Lung (tissue), 12 donors: ENCODE data around the gene RASSF10. TPM values are rescaled to one million over a fixed set of nuclear protein-coding genes. Genes with fewer than 3 reads are reported as not detected.

Source experiments
- ATAC-seq: fragments of 200-7000 bp; cut with Tn5 transposase; one replicate; pipeline ENCODE4 v1.9.1; 2020; ENCODE audit warnings: moderate number of reproducible peaks; ENCODE audit not compliant: insufficient read depth, low FRiP score
- DNase-seq, 3 donors: peaks; one replicate each; pipeline ENCODE4 v3.0.0-alpha.2; 2013 to 2017
- H3K27ac ChIP-seq, 2 donors: one replicate each; pipeline ENCODE4 v1.5.1; 2013; ENCODE audit warnings: mild to moderate bottlenecking in 2 of 2, moderate library complexity in 2 of 2, control low read depth in 1 of 2, inconsistent platforms in 1 of 2, low read depth in 1 of 2, low read length in 1 of 2
- H3K27me3 ChIP-seq, 3 donors: one replicate each; pipeline ENCODE4 v1.5.1; 2013; ENCODE audit warnings: low read length in 2 of 3; ENCODE audit not compliant: control insufficient read depth in 3 of 3, insufficient read depth in 3 of 3
- H3K36me3 ChIP-seq, 4 donors: one replicate each; pipeline ENCODE4 v1.5.1; 2013; ENCODE audit warnings: low read length in 4 of 4, mild to moderate bottlenecking in 1 of 4, moderate library complexity in 1 of 4; ENCODE audit not compliant: control insufficient read depth in 4 of 4, insufficient read depth in 4 of 4
- H3K4me1 ChIP-seq, 5 donors: one replicate each; pipeline ENCODE4 v1.5.1; 2013; ENCODE audit warnings: low read length in 5 of 5, mild to moderate bottlenecking in 2 of 5, moderate library complexity in 1 of 5; ENCODE audit not compliant: control insufficient read depth in 5 of 5, insufficient read depth in 5 of 5
- H3K4me3 ChIP-seq: one replicate; pipeline ENCODE4 v1.5.1; 2013; ENCODE audit warnings: mild to moderate bottlenecking, control low read depth, moderate library complexity
- H3K9ac ChIP-seq, 2 donors: one replicate each; pipeline ENCODE4 v1.5.1; 2013; ENCODE audit warnings: low read length in 2 of 2, control low read depth in 1 of 2; ENCODE audit not compliant: insufficient read depth in 1 of 2
- H3K9me3 ChIP-seq, 4 donors: one replicate each; pipeline ENCODE4 v1.5.1; 2013; ENCODE audit warnings: low read length in 3 of 4, mild to moderate bottlenecking in 1 of 4, moderate library complexity in 1 of 4; ENCODE audit not compliant: control insufficient read depth in 4 of 4, insufficient read depth in 3 of 4
- WGBS, 2 donors: extraction: QIAGEN DNeasy Blood & Tissue Kit; methylation state at CpG; one replicate each; pipeline ENCODE4 v1.1.7; 2013; 5-methylcytosine and 5-hydroxymethylcytosine counted together
- polyA plus RNA-seq, 2 donors: library from polyadenylated mRNA; stranded (reverse); fragments of 200-250 nt; gene quantifications; one replicate each; pipeline ENCODE4 v1.2.1, GENCODE V29; 2013
- total RNA-seq, 2 donors: library from RNA; depleted of rRNA in 1 of 2; stranded (reverse); fragments of >200 nt in 1 of 2; gene quantifications; one replicate each; pipeline ENCODE4 v1.2.1, GENCODE V29; 2014 to 2021
- TF ChIP-seq, protein P1 (sequence below): IDR thresholded peaks from 2 replicates; pipeline ENCODE4 v1.5.1; 2012; ENCODE audit warnings: mild to moderate bottlenecking; ENCODE audit errors: control extremely low read depth, extremely low read depth
- donor health status: control.
- donor health status: control.
- donor health status: Bipolar disorder and iron deficiency.
- donor health status: healthy.
- donor health status: DM: yes; HTN: yes; CAD: no.

RASSF10 gene
- total and polyA plus RNA-seq, 4 donors: 1.7 to 12.2 (median 6.1) TPM

DNA sequence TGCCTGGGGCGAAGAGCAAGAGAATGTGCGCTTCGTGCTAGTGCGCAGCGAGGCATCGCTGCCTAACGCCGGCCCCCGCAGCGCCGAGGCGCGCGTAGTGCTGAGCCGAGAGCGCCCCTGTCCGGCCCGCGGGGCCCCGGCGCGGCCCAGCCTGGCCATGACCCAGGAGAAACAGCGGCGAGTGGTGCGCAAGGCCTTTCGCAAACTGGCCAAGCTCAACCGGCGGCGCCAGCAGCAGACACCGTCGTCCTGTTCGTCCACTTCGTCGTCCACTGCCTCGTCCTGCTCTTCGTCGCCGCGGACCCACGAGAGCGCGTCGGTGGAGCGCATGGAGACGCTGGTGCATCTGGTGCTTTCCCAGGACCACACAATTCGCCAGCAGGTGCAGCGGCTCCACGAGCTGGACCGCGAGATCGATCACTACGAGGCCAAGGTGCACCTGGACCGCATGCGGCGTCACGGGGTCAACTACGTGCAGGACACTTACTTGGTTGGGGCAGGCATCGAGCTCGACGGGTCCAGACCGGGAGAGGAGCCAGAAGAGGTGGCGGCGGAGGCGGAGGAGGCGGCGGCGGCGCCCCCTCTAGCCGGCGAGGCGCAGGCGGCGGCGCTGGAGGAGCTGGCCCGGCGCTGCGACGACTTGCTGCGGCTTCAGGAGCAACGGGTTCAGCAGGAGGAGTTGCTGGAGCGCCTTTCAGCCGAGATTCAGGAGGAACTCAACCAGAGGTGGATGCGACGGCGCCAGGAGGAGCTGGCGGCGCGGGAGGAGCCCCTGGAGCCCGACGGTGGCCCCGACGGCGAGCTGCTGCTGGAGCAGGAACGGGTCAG is 1.0 kb downstream of the RASSF10 start:
- DNase-seq: peak in 2 of 3 donors; percentile 21 to 29
- TF ChIP-seq, protein P1, sequence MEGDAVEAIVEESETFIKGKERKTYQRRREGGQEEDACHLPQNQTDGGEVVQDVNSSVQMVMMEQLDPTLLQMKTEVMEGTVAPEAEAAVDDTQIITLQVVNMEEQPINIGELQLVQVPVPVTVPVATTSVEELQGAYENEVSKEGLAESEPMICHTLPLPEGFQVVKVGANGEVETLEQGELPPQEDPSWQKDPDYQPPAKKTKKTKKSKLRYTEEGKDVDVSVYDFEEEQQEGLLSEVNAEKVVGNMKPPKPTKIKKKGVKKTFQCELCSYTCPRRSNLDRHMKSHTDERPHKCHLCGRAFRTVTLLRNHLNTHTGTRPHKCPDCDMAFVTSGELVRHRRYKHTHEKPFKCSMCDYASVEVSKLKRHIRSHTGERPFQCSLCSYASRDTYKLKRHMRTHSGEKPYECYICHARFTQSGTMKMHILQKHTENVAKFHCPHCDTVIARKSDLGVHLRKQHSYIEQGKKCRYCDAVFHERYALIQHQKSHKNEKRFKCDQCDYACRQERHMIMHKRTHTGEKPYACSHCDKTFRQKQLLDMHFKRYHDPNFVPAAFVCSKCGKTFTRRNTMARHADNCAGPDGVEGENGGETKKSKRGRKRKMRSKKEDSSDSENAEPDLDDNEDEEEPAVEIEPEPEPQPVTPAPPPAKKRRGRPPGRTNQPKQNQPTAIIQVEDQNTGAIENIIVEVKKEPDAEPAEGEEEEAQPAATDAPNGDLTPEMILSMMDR: no peak
- Histone ChIP-seq H3K4me1 (peaks cover 0 to 30% (median 6%) of the 10 kb centered on the region in 5 donors), H3K36me3 (no peaks in the 10 kb centered on the region), H3K27me3 (peaks cover 3 to 71% (median 65%) of the 10 kb centered on the region in 3 donors), H3K9ac (no peak overlapping the region), H3K4me3 (no peak overlapping the region), H3K27ac (no peak overlapping the region), H3K9me3 (peaks cover 0 to 9% (median 1%) of the 10 kb centered on the region in 4 donors)
- peak; percentile 12 for ATAC-seq
- 1 to 3% methylated on average over 94 of the region's 94 CpGs for WGBS, 2 donors

DNA sequence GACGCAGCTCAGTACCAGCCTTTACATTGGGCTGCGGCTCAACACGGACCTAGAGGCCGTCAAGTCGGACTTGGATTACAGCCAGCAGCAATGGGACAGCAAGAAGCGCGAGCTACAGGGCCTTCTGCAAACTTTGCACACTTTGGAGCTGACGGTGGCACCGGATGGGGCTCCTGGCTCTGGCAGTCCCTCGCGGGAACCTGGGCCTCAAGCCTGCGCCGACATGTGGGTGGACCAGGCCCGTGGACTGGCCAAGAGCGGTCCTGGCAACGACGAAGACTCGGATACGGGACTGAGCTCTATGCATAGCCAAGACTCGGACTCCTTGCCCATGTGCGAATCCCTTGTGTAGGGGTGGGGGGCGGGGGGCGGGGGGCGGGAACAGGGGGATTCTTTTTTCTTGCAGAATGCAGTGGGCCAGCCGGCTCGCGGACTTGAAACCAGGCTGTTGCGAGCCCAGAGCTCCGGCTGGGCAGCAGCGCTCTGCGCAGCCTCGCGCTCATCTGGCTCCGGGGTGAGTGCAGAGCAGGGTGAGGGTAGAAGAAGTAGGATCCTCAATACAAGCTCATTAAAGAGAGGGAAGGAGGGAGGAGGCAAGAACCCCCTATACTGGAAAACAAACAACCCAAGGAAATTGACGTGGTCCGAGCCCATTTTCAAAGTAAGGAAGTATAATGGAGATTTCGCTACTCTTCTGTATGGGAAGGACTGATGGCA is 1.8 kb downstream of the RASSF10 start:
- 5 to 6% methylated on average over 35 to 37 of the region's 37 CpGs for WGBS, 2 donors
- H3K27ac ChIP-seq: no peak overlapping the region
- no peak overlapping the region for H3K9ac ChIP-seq

DNA sequence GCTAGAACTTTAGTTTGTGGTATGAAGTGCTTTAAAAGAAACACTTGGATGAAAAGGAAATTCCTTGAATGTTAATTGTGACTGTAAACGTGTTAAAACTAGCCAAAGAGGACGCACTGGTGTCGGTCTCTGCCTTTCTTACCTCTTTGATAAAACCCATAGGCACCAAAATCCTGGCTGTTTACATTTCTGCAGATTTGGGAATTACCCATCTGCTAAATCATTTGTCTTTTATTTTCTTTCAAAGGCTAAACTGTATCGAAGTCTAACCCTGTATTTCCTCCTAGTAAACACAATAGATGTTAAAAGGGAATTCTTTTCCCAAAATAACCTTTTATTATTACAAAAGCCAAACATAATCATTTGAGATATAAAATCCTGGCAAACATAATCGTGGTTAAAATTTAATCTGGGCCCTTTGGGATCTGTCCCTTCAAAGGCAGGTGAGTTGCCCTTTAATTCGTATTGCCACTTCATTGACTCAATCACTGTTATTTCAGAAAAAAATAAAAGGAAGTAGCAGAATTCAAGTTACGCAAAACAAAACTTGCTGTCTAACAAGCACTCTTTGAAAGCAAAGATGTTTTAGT is 2.4 kb downstream of the RASSF10 start:
- no peaks in the 10 kb centered on the region for H3K36me3 ChIP-seq
- peaks cover 3 to 77% (median 59%) of the 10 kb centered on the region in 3 donors for H3K27me3 ChIP-seq
- H3K27ac ChIP-seq: no peak overlapping the region
- peaks cover 0 to 30% (median 6%) of the 10 kb centered on the region in 5 donors for H3K4me1 ChIP-seq
- H3K9ac ChIP-seq: no peak overlapping the region
- H3K9me3 ChIP-seq: peaks cover 0 to 6% (median under 1%) of the 10 kb centered on the region in 4 donors
- WGBS, 2 donors: 16 to 17% methylated on average over 7 of the region's 7 CpGs
- H3K4me3 ChIP-seq: no peak overlapping the region
- ATAC-seq (no peak), DNase-seq (no peak)
- TF ChIP-seq, protein P1: no peak

More for the DNA sequence above, 1.8 kb downstream of the RASSF10 start:
- Histone ChIP-seq H3K27me3 (peaks cover 3 to 76% (median 65%) of the 10 kb centered on the region in 3 donors), H3K4me1 (peaks cover 0 to 30% (median 6%) of the 10 kb centered on the region in 5 donors), H3K4me3 (no peak overlapping the region), H3K9me3 (peaks cover 0 to 9% (median 1%) of the 10 kb centered on the region in 4 donors), H3K36me3 (no peaks in the 10 kb centered on the region)
- TF ChIP-seq, protein P1: no peak
- ATAC-seq (no peak), DNase-seq (peak; percentile 34 to 59 (median 37))
